Measurements from ENCODE around the gene CASP9.
"Not testable (repeated sequence)": the region's sequence is repeated elsewhere in the genome, so short reads cannot be mapped to it uniquely, and the experiment has no call there.

GRCh38 chr1:15471067-15471466 is 52.9 kb downstream of the CASP9 start:
- TF ChIP-seq, protein P1, sequence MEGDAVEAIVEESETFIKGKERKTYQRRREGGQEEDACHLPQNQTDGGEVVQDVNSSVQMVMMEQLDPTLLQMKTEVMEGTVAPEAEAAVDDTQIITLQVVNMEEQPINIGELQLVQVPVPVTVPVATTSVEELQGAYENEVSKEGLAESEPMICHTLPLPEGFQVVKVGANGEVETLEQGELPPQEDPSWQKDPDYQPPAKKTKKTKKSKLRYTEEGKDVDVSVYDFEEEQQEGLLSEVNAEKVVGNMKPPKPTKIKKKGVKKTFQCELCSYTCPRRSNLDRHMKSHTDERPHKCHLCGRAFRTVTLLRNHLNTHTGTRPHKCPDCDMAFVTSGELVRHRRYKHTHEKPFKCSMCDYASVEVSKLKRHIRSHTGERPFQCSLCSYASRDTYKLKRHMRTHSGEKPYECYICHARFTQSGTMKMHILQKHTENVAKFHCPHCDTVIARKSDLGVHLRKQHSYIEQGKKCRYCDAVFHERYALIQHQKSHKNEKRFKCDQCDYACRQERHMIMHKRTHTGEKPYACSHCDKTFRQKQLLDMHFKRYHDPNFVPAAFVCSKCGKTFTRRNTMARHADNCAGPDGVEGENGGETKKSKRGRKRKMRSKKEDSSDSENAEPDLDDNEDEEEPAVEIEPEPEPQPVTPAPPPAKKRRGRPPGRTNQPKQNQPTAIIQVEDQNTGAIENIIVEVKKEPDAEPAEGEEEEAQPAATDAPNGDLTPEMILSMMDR (IDR thresholded peaks at IDR 0.05), result not testable (repeated sequence)
- TF ChIP-seq POLR2A (IDR thresholded peaks at IDR 0.05), result not testable (repeated sequence)
